ENCODE results near the gene BCAS3. TPM values are rescaled to one million over a fixed set of nuclear protein-coding genes. Genes with fewer than 3 reads are reported as not detected.

Gene BCAS3
- total RNA-seq, 1 experiment from 2014 or later, result 11.4 TPM

DNA sequence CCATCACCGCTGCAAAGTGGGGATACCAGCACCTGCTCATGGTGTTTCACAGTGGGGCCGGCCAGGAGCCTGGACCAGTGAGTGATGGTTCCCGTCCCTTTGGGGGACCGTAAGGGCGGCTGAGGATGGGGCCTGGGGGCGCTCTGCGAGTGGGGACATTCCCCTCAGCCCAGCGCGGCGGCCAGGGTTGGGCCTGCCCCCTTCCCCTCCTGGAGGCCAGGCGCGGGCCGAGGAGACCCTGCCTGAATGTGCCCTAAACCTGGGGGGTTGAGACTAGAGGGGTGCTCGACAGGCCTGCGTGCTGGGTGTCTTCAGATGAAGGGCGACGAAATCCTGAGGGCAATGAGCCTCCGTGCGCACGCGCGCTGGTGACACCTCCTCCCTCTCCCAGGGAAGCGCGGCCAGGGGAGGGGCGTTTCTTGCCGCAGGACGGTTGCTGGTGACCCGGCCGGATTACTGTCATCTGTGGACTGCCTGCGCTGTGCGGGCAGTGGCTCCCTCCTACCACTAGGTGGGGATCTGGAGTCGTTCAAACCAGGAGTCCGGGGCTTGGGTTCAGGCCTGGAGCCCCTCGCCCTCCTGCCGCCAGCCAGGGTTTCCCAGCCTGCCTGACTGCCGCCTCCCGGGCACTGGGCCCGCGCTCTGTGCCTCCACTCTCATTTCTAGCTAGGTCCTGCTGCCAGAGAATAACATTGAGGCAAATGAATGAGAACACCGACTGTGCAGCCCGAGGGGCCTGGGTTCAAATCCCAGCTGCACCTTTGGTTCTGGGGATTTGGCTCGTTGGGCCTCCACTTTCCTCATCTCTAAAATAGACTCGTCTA, 739.1 kb downstream of the BCAS3 start:
- DNase-seq, result peak; percentile 97
- peak overlapping the region; percentile 37 for H3K4me3 ChIP-seq (ENCODE audit: insufficient read depth, low read depth, low read length)
- H3K27me3 ChIP-seq (ENCODE audit: control insufficient read depth, insufficient read depth, low read length), result peaks cover 44% of the 10 kb centered on the region
- no peaks in the 10 kb centered on the region for H3K36me3 ChIP-seq (replicated peaks; ENCODE audit: control insufficient read depth, insufficient read depth, low read length)

DNA sequence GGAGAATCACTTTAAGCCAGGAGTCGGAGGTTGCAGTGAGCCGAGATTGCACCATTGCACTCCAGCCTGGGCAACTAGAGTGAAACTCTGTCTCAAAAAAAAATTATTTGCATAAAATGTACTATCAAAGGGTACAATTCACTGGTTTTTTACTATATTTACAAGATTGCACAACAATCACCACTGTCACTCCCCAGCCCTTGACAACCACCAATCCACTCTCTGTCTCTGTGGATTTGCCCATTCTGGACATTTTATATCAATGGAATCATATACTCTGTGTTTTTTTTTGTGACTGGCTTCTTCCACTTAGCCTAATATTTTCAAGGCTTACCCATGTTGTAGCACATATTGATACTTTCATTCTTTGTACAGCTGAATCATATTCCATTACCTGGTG, 740.8 kb downstream of the BCAS3 start:
- no peak for DNase-seq
- Histone ChIP-seq H3K36me3 (replicated peaks; ENCODE audit: control insufficient read depth, insufficient read depth, low read length) (no peaks in the 10 kb centered on the region), H3K4me3 (ENCODE audit: insufficient read depth, low read depth, low read length) (no peak overlapping the region), H3K27me3 (ENCODE audit: control insufficient read depth, insufficient read depth, low read length) (peaks cover 27% of the 10 kb centered on the region)

DNA sequence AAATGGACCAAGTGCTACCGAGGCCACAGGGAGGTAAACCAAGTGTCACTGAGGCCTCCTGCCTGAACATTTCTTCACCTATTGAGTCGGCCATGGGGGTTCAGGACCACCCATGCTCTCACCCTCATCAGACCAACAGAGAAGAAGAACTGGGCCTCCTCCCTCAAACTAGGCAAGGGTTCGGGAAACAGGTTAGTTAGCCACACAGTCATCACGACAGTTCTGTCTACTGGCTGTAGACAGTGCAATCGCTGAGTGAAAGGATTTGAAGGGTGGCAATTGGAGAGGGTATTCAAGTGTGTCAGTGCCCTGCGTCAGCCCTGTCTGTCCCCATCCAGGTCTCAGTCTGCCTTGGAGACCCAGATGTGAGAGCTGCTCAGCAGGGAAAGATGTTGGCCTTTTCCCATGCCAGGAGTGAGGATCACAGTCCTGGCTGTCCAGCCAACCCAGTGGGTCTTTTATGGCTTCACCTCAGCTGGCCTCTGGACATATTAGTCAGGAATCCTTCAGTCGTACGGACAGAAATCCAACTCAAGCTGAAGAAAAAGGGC, 741.9 kb downstream of the BCAS3 start:
- Histone ChIP-seq H3K36me3 (replicated peaks; ENCODE audit: control insufficient read depth, insufficient read depth, low read length) (no peaks in the 10 kb centered on the region), H3K27me3 (ENCODE audit: control insufficient read depth, insufficient read depth, low read length) (peaks cover 17% of the 10 kb centered on the region), H3K4me3 (ENCODE audit: insufficient read depth, low read depth, low read length) (no peak overlapping the region)
- no peak for DNase-seq

DNA sequence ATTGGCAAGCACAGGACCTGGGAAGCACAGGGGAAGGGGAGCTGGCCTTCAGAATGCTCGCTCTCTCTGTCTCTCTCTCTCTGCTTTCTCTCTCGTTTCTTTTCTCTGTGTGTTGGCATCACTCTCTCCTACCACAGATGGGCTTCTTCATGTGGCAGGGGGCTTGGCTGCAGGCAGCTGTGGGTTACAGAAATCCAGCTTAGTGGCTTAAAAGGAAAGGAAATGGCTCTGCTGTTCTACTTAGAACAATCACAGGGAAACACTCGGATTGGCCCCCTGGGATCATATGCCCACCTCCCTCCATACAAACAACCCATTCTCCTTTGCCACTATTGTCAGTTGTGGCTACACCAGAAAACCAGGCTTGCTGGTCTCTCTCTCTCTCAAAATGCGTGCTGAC, 742.4 kb downstream of the BCAS3 start:
- Histone ChIP-seq H3K27me3 (ENCODE audit: control insufficient read depth, insufficient read depth, low read length) (peaks cover 16% of the 10 kb centered on the region), H3K36me3 (replicated peaks; ENCODE audit: control insufficient read depth, insufficient read depth, low read length) (no peaks in the 10 kb centered on the region), H3K4me3 (ENCODE audit: insufficient read depth, low read depth, low read length) (no peak overlapping the region)
- no peak for DNase-seq

DNA sequence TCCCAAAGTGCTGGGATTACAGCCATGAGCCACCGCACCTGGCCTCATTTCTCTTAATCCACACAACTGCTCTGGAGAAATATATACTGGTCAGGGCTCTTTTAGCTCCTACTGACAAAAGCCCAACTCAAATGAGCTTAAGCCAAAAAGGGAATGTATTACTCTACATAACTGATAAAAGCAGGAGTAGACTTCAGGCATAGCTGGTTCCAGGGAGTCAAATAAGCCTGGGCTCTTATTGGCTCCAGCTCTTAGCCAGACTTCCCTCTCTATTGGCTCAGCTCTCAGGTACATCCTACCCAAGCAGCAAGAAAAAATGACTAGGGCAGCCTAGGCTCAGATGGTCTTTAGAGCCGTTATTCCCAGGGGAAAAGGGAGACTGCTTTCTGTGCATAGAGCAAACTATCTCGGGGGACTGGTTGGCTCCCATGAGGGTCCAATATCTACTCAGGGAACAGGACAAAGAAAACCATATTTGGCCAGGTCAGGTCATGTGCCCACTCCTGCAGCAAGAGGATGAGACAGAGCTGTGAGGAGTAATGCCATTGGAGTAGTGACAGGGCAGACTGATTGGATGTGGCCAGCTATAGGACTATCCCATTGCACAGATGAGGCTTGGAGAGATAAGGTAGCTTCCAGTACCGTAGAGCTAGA, 743.2 kb downstream of the BCAS3 start:
- Histone ChIP-seq H3K27me3 (ENCODE audit: control insufficient read depth, insufficient read depth, low read length) (peaks cover 10% of the 10 kb centered on the region), H3K4me3 (ENCODE audit: insufficient read depth, low read depth, low read length) (no peak overlapping the region), H3K36me3 (replicated peaks; ENCODE audit: control insufficient read depth, insufficient read depth, low read length) (no peaks in the 10 kb centered on the region)
- no peak for DNase-seq

DNA sequence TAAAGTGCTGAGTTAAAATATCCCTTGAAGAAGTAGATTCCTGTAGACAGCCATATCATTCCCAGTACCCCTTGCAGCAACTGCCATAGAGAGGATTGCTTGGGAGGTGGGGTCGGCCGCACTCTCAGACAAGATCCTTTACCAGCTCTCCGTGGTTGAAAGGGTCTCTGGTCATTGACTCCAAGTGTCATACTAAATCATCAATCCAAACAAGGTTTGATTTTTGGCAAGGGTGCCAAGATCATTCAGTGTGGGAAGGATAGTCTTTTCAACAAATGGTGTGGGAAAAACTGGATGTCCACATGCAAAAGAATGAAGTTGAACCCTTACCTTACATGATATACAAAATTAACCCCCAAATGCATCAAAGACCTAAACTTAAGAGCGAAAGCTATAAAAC, 743.8 kb downstream of the BCAS3 start:
- Histone ChIP-seq H3K36me3 (replicated peaks; ENCODE audit: control insufficient read depth, insufficient read depth, low read length) (no peaks in the 10 kb centered on the region), H3K27me3 (ENCODE audit: control insufficient read depth, insufficient read depth, low read length) (peaks cover 5% of the 10 kb centered on the region), H3K4me3 (ENCODE audit: insufficient read depth, low read depth, low read length) (no peak overlapping the region)
- no peak for DNase-seq

DNA sequence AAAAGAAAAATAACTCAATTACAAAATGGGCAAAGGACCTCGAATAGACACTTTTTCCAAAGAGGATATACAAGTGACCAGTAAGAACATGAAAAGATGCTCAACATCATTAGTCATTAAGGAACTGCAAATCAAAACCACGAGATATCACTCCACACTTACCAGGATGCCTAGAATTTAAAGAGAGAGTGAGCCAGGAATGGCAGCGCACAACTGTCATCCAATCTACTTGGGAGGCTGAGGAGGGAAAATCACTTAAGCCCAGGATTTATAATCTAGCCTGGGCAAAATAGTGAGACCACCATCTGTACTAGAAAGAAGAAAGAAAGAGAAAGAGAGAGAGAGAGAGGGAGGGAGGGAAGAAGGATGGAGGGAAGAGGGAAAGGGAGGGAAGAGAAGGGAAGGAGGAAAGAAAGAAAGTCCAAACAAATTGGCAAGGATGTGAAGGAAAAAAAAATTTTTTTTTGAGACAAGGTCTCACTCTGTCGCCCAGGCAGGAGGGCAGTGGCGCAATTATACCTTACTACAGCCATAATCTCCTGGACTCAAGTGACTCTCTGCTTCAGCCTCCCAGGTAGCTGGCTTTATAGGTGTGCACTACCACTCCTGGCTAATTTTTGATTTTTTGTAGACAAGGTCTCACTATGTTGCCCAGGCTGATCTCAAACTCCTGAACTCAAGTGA, 744.6 kb downstream of the BCAS3 start:
- H3K27me3 ChIP-seq (ENCODE audit: control insufficient read depth, insufficient read depth, low read length), result peaks cover under 1% of the 10 kb centered on the region
- no peaks in the 10 kb centered on the region for H3K36me3 ChIP-seq (replicated peaks; ENCODE audit: control insufficient read depth, insufficient read depth, low read length)
- no peak for DNase-seq
- H3K4me3 ChIP-seq (ENCODE audit: insufficient read depth, low read depth, low read length), result no peak overlapping the region

DNA sequence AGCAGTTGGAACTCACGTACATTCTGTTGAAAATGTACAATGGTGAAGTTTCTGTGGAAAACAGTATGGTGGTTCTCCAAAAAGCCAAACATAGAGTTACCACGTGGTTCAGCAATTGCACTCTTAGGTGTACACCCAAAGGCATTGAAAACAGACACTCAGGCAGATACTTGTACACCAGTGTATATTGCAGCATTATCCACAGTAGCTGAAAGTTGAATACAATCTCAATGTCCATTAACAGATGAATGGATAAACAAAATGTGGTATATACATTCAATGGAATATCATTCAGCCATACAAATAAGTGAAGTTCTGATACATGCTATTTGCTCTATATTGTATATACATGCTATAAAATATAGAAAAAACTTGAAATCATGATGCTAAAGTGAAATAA, 745.2 kb downstream of the BCAS3 start:
- DNase-seq, result no peak
- Histone ChIP-seq H3K36me3 (replicated peaks; ENCODE audit: control insufficient read depth, insufficient read depth, low read length) (no peaks in the 10 kb centered on the region), H3K4me3 (ENCODE audit: insufficient read depth, low read depth, low read length) (no peak overlapping the region), H3K27me3 (ENCODE audit: control insufficient read depth, insufficient read depth, low read length) (no peaks in the 10 kb centered on the region)

DNA sequence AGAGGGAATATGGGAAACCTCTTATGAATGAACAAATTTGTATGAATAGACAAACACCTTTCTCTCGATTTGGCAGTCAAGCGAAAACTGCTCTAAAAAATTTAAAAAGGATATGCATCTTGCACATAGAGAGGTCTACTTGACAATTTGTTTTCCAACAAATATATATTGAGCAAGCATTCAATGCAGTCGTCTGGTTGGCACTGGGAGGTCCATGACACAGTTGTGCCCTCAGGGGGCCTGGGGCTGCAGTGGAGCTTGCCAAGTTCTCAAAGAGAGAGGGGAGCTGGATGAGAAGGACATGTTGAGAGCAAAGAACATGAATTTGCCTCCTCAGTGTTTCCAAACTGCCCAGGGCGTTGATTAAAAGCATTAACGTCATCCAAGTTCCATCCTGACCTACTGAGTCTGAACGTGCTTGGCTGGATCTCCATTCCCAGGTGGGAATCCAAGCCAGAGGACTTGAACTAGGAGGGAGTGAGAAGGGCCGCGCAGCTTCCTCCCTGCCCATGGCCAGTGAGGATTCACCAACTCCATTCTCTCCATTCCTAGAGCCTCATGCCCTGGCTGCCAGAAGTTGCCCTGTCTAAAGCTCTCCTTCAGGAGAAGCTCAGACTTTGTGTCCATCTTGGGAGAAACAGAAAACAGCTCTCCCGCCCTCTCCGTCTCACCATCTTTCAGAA, 746.5 kb downstream of the BCAS3 start:
- no peaks in the 10 kb centered on the region for H3K27me3 ChIP-seq (ENCODE audit: control insufficient read depth, insufficient read depth, low read length)
- no peaks in the 10 kb centered on the region for H3K36me3 ChIP-seq (replicated peaks; ENCODE audit: control insufficient read depth, insufficient read depth, low read length)
- no peak for DNase-seq
- no peak overlapping the region for H3K4me3 ChIP-seq (ENCODE audit: insufficient read depth, low read depth, low read length)

DNA sequence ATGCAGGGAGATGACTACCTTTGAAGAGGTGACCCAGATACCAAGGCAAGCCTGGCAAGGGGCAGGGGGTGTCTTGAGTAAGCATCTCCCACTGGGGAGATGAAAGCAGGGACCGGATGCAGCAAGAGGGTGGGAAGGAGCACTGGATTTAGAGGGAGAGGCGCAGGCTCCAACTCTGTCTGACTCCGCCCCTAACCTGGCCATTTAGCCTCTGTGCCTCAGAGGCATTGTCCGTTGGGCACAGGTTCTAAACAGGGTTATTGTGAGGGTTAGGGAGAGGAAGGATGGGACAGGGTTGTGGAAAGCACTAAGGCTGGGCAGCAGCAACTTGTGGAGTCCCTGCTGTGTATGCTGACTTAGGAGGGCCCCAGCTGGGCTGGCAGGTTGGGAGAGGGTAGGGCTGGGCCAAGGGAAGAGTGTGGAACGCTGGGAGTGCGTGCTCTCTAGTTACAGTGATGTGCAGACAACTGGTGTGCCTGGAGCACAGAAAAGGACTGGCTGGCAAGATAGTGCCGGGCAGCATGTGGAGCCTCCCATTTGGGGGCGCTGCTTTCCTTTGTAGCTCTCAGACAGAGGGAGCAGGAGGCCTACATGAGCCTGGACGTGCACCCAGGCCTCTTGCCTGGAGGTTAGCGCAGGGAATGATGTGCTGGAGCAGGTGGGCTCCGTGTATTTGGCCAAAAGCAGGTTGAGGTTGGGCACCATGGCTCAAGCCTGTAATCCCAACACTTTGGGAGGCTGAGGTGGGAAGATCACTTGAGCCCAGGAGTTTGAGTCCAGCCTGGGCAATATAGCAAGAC, 748.2 kb downstream of the BCAS3 start:
- H3K4me3 ChIP-seq (ENCODE audit: insufficient read depth, low read depth, low read length), result no peak overlapping the region
- peak; percentile 51 for DNase-seq
- no peaks in the 10 kb centered on the region for H3K36me3 ChIP-seq (replicated peaks; ENCODE audit: control insufficient read depth, insufficient read depth, low read length)
- no peaks in the 10 kb centered on the region for H3K27me3 ChIP-seq (ENCODE audit: control insufficient read depth, insufficient read depth, low read length)

DNA sequence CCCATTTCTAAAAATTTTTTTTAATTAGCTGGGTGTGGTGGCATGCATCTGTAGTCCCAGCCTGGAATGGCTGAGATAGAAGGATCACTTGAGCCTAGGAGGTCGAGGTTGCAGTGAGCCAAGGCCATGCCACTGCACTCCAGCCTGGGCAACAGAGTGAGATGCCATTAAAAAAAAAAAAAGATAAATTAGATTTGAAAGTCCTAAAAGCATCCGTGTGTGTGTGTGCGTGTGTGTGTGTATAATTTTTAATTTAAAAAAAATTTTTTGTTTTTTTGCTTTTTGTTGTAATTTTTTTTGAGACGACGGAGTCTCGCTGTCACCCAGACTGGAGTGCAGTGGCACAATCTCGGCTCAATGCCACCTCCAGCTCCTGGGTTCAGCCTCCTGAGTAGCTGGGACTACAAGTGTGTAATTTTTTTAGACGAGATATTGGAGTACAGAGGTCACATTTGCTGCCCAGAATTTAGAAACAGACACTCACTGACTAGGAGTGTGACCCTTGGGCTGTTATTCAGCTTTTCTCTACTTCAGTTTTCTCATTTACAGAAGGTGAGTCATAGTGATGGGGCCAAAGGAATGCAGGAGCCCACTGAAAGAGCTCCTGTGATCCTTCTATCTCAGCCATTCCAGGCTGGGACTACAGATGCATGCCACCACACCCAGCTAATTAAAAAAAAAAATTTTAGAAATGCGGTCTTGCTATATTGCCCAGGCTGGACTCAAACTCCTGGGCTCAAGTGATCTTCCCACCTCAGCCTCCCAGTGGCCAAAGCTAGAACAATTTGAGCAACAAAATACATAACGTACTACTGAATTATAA, 749.0 kb downstream of the BCAS3 start:
- no peaks in the 10 kb centered on the region for H3K27me3 ChIP-seq (ENCODE audit: control insufficient read depth, insufficient read depth, low read length)
- DNase-seq, result no peak
- no peaks in the 10 kb centered on the region for H3K36me3 ChIP-seq (replicated peaks; ENCODE audit: control insufficient read depth, insufficient read depth, low read length)
- H3K4me3 ChIP-seq (ENCODE audit: insufficient read depth, low read depth, low read length), result no peak overlapping the region

DNA sequence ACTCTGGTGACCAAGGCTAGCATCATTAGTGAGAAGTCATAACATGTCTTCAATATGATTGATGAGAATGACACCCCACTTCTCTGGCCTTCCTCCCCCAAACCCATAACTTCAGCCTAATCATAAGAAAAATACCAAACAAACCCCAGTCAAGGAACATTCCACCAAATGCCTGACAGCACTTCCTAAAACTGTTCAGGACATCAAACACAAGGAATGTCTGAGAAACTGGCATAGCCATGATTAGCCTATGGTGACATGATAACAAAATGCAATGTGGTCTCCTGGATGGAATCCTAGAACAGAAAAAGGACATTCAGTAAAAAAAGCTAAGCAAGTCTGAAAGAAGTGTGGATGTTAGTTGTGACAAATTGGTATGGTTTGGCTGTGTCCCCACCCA, 749.9 kb downstream of the BCAS3 start:
- Histone ChIP-seq H3K27me3 (ENCODE audit: control insufficient read depth, insufficient read depth, low read length) (no peaks in the 10 kb centered on the region), H3K36me3 (replicated peaks; ENCODE audit: control insufficient read depth, insufficient read depth, low read length) (no peaks in the 10 kb centered on the region), H3K4me3 (ENCODE audit: insufficient read depth, low read depth, low read length) (no peak overlapping the region)
- DNase-seq, result no peak

DNA sequence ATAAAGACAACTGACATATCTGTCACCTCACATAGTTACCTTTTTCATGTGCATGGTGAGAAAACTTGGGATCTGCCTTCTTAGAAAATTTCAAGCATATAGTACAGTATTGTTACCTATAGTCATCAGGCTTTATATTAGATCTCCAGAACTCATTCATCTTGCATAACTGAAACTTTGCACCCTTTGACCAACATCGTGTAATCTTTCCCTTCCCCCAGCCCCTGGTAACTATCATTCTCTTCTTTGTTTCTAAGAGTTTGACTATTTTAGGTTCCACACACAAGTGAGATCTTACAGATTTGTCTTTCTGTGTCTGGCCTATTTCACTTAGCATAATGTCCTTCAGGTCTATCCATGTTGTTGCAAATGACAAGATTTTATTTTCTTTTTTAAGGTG, 751.6 kb downstream of the BCAS3 start:
- Histone ChIP-seq H3K4me3 (ENCODE audit: insufficient read depth, low read depth, low read length) (no peak overlapping the region), H3K36me3 (replicated peaks; ENCODE audit: control insufficient read depth, insufficient read depth, low read length) (no peaks in the 10 kb centered on the region), H3K27me3 (ENCODE audit: control insufficient read depth, insufficient read depth, low read length) (no peaks in the 10 kb centered on the region)
- DNase-seq, result no peak
